ENCODE results near the gene WDR35.

Gene WDR35

GRCh38 chr2:19890104-19890503 lies 99.8 kb downstream of the WDR35 start:
- DNase-seq (ENCODE audit: low spot score), result no peak
- TF ChIP-seq, protein P1, sequence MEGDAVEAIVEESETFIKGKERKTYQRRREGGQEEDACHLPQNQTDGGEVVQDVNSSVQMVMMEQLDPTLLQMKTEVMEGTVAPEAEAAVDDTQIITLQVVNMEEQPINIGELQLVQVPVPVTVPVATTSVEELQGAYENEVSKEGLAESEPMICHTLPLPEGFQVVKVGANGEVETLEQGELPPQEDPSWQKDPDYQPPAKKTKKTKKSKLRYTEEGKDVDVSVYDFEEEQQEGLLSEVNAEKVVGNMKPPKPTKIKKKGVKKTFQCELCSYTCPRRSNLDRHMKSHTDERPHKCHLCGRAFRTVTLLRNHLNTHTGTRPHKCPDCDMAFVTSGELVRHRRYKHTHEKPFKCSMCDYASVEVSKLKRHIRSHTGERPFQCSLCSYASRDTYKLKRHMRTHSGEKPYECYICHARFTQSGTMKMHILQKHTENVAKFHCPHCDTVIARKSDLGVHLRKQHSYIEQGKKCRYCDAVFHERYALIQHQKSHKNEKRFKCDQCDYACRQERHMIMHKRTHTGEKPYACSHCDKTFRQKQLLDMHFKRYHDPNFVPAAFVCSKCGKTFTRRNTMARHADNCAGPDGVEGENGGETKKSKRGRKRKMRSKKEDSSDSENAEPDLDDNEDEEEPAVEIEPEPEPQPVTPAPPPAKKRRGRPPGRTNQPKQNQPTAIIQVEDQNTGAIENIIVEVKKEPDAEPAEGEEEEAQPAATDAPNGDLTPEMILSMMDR (IDR thresholded peaks at IDR 0.05; ENCODE audit: extremely low read depth, insufficient read depth, missing control alignments), result no peak
- in situ Hi-C loops (cut with MboI; ENCODE audit: low pct_unique_long_range_greater_than_20kb, low sequenced_read_pairs, unreplicated experiment), result no loop called here

GRCh38 chr2:19888831-19889230 lies 101.1 kb downstream of the WDR35 start:
- DNase-seq (ENCODE audit: low spot score), result no peak
- TF ChIP-seq, protein P1 (IDR thresholded peaks at IDR 0.05; ENCODE audit: extremely low read depth, insufficient read depth, missing control alignments), result no peak
- in situ Hi-C loops (cut with MboI; ENCODE audit: low pct_unique_long_range_greater_than_20kb, low sequenced_read_pairs, unreplicated experiment), result no loop called here

GRCh38 chr2:19887510-19887909 lies 102.4 kb downstream of the WDR35 start:
- TF ChIP-seq, protein P1 (IDR thresholded peaks at IDR 0.05; ENCODE audit: extremely low read depth, insufficient read depth, missing control alignments), result no peak
- in situ Hi-C loops (cut with MboI; ENCODE audit: low pct_unique_long_range_greater_than_20kb, low sequenced_read_pairs, unreplicated experiment), result no loop called here
- no peak for DNase-seq (ENCODE audit: low spot score)

- TF ChIP-seq, protein P1 (IDR thresholded peaks at IDR 0.05; ENCODE audit: extremely low read depth, insufficient read depth, missing control alignments), result no peak
- in situ Hi-C loops (cut with MboI; ENCODE audit: low pct_unique_long_range_greater_than_20kb, low sequenced_read_pairs, unreplicated experiment), result no loop called here
- peak; percentile 1 for DNase-seq (ENCODE audit: low spot score)
Observed at GRCh38 chr2:19886261-19886660, 103.6 kb downstream of the WDR35 start.

- peak; percentile 3 for DNase-seq (ENCODE audit: low spot score)
- TF ChIP-seq, protein P1 (IDR thresholded peaks at IDR 0.05; ENCODE audit: extremely low read depth, insufficient read depth, missing control alignments), result no peak
- in situ Hi-C loops (cut with MboI; ENCODE audit: low pct_unique_long_range_greater_than_20kb, low sequenced_read_pairs, unreplicated experiment), result no loop called here
Observed at GRCh38 chr2:19885791-19886190, 104.1 kb downstream of the WDR35 start.

- DNase-seq (ENCODE audit: low spot score), result no peak
- in situ Hi-C loops (cut with MboI; ENCODE audit: low pct_unique_long_range_greater_than_20kb, low sequenced_read_pairs, unreplicated experiment), result no loop called here
- TF ChIP-seq, protein P1 (IDR thresholded peaks at IDR 0.05; ENCODE audit: extremely low read depth, insufficient read depth, missing control alignments), result no peak
Observed at GRCh38 chr2:19883971-19884720, 105.8 kb downstream of the WDR35 start.

Data from GM13977 (cell line).